Upper lobe of right lung (tissue), 1 donor: Measurements from ENCODE around the gene SHISA3. TPM values are rescaled to one million over a fixed set of nuclear protein-coding genes. Genes with fewer than 3 reads are reported as not detected.

ENCODE experiments used
- ATAC-seq: fragments of 200-7000 bp; cut with Tn5 transposase; one replicate; pipeline ENCODE4 v1.9.1; 2020; ENCODE audit warnings: mild to moderate bottlenecking, moderate library complexity
- DNase-seq: peaks from one replicate; pipeline ENCODE4 v3.0.0-alpha.2; 2020
- H3K27ac ChIP-seq: fragments of 200-600 bp; one replicate; pipeline ENCODE4 v1.8.0; 2022
- H3K27me3 ChIP-seq: fragments of 200-600 bp; one replicate; pipeline ENCODE4 v1.8.0; 2022; ENCODE audit warnings: mild to moderate bottlenecking
- H3K36me3 ChIP-seq: fragments of 200-600 bp; one replicate; pipeline ENCODE4 v1.8.0; 2022
- H3K4me1 ChIP-seq: fragments of 200-600 bp; one replicate; pipeline ENCODE4 v1.8.0; 2022
- H3K4me3 ChIP-seq: fragments of 200-600 bp; one replicate; pipeline ENCODE4 v1.8.0; 2022; ENCODE audit warnings: mild to moderate bottlenecking
- H3K9me3 ChIP-seq: fragments of 200-600 bp; one replicate; pipeline ENCODE4 v1.8.0; 2022
- intact Hi-C: fragments of 100-400 bp; cut with DNase I; formaldehyde crosslinking; loops from one replicate; pipeline ENCODE4 v1.11.0; 2022
- total RNA-seq: library from RNA; stranded (reverse); fragmentation: NEBNext Ultra II Directional; extraction: Animal tissue kit (Norgen Biotek cat#: 25700); gene quantifications from one replicate; pipeline ENCODE4 v1.2.1, GENCODE V29; 2021
- TF ChIP-seq, protein P1 (sequence below): fragments of 200-600 bp; IDR thresholded peaks from one replicate; pipeline ENCODE4 v1.8.0; 2022; ENCODE audit warnings: antibody characterized with exemption
- donor health status: DM: no; HTN: yes; CAD: no; lungs with severe emphysema.

The SHISA3 gene
- total RNA-seq, 1 donor from 2014 or later, result 5.8 TPM

DNA sequence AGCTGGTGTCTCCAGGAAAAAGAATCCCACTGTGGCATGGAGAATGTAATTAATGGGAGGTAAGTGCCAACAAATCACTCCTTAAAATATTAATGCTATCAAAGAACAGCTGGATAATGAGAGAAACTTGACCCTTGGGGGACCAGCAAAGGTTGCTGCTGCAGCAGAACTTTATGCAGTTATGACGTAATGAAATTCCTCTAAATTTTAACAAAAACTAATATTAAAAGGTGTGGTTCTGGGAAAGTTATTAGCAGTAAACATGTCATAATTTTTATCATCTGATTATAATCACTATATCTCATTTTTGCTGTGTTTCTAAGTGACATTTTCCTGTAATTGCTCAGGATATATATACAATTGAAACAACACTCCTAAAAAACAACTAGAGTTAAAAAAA is 1.7 kb upstream of the SHISA3 start:
- Histone ChIP-seq H3K36me3 (no peaks in the 10 kb centered on the region), H3K9me3 (no peaks in the 10 kb centered on the region), H3K27ac (no peak overlapping the region), H3K27me3 (peaks cover 39% of the 10 kb centered on the region), H3K4me1 (peaks cover 17% of the 10 kb centered on the region), H3K4me3 (no peak overlapping the region)
- ATAC-seq (no peak), DNase-seq (no peak)
- TF ChIP-seq, protein P1, sequence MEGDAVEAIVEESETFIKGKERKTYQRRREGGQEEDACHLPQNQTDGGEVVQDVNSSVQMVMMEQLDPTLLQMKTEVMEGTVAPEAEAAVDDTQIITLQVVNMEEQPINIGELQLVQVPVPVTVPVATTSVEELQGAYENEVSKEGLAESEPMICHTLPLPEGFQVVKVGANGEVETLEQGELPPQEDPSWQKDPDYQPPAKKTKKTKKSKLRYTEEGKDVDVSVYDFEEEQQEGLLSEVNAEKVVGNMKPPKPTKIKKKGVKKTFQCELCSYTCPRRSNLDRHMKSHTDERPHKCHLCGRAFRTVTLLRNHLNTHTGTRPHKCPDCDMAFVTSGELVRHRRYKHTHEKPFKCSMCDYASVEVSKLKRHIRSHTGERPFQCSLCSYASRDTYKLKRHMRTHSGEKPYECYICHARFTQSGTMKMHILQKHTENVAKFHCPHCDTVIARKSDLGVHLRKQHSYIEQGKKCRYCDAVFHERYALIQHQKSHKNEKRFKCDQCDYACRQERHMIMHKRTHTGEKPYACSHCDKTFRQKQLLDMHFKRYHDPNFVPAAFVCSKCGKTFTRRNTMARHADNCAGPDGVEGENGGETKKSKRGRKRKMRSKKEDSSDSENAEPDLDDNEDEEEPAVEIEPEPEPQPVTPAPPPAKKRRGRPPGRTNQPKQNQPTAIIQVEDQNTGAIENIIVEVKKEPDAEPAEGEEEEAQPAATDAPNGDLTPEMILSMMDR, result no peak
- intact Hi-C loops, result no loop called here

DNA sequence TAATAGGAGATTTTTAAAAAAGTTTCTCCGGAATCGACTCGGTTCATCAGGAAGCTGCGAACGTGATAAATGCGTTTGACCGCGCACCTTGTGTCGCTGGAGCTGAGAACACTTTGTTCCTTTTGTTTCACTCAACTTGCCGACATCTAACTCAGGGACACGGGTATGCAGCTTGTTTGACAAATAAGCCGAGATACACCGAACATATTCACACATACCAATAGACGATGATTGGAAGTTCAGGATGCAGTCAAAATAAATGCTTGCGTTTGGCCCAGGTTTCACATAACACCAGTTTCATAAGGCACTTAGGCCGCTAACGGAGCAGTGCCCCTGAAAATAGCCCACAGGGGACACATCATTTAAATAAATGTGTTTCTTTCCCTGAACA is 932 bp upstream of the SHISA3 start:
- H3K36me3 ChIP-seq, result no peaks in the 10 kb centered on the region
- intact Hi-C loops, result no loop called here
- no peaks in the 10 kb centered on the region for H3K9me3 ChIP-seq
- no peak overlapping the region for H3K27ac ChIP-seq
- TF ChIP-seq, protein P1, result no peak
- DNase-seq, result no peak
- peaks cover 45% of the 10 kb centered on the region for H3K27me3 ChIP-seq
- H3K4me3 ChIP-seq, result peak overlapping the region; percentile 55
- ATAC-seq, result no peak
- H3K4me1 ChIP-seq, result peaks cover 17% of the 10 kb centered on the region

DNA sequence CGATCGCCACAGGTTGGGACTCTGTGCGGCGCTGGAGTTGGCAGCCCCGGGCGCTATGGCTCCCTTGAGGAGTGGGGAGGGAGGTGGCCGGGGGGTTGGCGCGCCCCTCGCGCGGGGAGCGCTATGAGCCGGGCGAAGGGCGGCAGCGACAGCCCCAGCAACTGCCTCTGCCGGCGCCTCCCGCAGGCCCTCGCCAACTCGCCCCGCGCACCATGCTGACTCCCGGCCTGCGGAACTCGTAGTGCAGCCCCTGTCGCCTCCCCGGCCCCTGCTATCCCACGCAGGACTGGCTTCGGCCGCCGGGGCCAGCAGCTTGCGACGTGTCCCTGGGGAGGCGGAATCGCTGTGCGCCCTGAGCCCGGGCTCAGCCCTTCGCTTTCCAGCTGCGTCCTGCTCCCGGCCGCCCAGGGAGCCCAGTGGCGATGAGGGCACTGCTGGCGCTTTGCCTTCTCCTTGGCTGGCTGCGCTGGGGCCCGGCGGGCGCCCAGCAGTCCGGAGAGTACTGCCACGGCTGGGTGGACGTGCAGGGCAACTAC is 415 bp downstream of the SHISA3 start:
- Histone ChIP-seq H3K4me3 (peak overlapping the region; percentile 55), H3K9me3 (no peaks in the 10 kb centered on the region), H3K4me1 (peaks cover 17% of the 10 kb centered on the region), H3K27ac (no peak overlapping the region), H3K36me3 (no peaks in the 10 kb centered on the region), H3K27me3 (peaks cover 52% of the 10 kb centered on the region)
- TF ChIP-seq, protein P1, result no peak
- DNase-seq (no peak), ATAC-seq (peak; percentile 49)
- intact Hi-C loops, result no loop called here

DNA sequence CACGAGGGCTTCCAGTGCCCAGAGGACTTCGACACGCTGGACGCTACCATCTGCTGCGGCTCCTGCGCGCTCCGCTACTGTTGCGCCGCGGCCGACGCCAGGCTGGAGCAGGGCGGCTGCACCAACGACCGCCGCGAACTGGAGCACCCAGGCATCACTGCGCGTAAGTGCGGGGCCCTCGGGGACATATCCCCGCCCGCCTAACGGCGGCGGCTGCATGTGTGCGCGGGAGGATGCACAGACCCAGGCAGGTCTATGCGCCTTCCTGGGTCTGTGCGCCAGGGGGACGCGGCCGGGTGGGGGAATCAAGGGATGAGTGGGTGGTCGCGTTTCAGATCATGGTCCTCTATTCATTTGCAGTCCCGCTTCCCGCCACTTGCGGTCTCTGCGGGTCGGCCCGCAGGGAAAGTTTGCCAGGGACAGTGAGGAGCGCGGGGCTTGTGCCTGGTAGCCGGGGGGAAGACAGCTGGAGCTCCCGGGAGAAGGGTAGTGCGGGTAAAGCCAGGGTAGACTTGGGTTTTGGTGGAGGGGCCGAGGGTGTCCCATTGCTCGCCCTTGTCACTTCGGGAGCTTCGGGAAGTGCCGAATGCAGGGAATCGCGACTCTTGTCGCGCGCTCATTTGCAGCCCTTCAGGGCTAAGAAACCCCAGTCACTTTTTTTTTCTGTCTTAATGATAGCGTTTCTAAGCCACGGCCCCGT is 1.0 kb downstream of the SHISA3 start:
- Histone ChIP-seq H3K9me3 (no peaks in the 10 kb centered on the region), H3K27me3 (peaks cover 52% of the 10 kb centered on the region), H3K36me3 (no peaks in the 10 kb centered on the region), H3K27ac (no peak overlapping the region), H3K4me3 (peak overlapping the region; percentile 55), H3K4me1 (peaks cover 17% of the 10 kb centered on the region)
- DNase-seq, result no peak
- ATAC-seq, result peak; percentile 48
- intact Hi-C loops, result no loop called here
- TF ChIP-seq, protein P1, result no peak

DNA sequence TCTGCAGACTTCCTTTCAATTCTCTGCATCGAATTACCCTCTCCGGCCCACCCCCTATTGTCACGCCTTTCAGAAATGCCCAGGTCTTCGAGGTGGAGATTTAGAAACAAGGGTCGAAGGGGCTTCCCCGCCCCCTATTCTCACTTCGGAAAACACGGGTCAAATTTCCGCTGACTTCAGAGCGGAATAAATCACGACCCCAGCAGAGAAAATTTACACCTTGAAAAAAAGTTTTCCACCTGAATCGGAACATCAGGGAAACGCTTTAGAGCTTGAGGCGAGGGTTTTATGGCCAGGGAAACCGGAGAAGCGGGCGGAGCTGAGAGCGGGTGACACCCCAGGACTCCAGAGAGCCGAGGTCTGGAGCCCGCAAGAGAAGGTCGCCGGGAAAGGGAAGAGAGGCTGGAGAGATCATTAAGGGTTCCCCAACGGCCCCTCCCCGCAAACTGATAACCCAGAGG is 1.6 kb downstream of the SHISA3 start:
- ATAC-seq (no peak), DNase-seq (no peak)
- no peaks in the 10 kb centered on the region for H3K9me3 ChIP-seq
- no peaks in the 10 kb centered on the region for H3K36me3 ChIP-seq
- intact Hi-C loops, result no loop called here
- H3K27me3 ChIP-seq, result peaks cover 52% of the 10 kb centered on the region
- TF ChIP-seq, protein P1, result no peak
- no peak overlapping the region for H3K27ac ChIP-seq
- H3K4me3 ChIP-seq, result peak overlapping the region; percentile 55
- H3K4me1 ChIP-seq, result peaks cover 17% of the 10 kb centered on the region
